Transverse colon (tissue), 4 donors: ENCODE data around the gene RPL5. TPM values are rescaled to one million over a fixed set of nuclear protein-coding genes. Genes with fewer than 3 reads are reported as not detected.

Source experiments
- DNase-seq: peaks from one replicate; pipeline ENCODE4 v3.0.0-alpha.2; 2019
- H3K27ac ChIP-seq, 4 donors: fragments of 200-600 bp; sonication (generic); 2 replicates each; pipeline ENCODE4 v1.5.1; 2016 to 2018; ENCODE audit warnings: inconsistent platforms in 4 of 4
- H3K27me3 ChIP-seq: fragments of 200-600 bp; sonication (generic); 2 replicates; pipeline ENCODE4 v1.5.1; 2017; ENCODE audit warnings: inconsistent platforms
- H3K36me3 ChIP-seq, 4 donors: fragments of 200-600 bp; sonication (generic); 2 replicates each; pipeline ENCODE4 v1.5.1; 2017 to 2019; ENCODE audit warnings: inconsistent platforms in 4 of 4
- H3K4me1 ChIP-seq, 4 donors: fragments of 200-600 bp; sonication (generic); 2 replicates each; pipeline ENCODE4 v1.5.1; 2017 to 2020; ENCODE audit warnings: inconsistent platforms in 4 of 4
- H3K4me3 ChIP-seq, 4 donors: fragments of 200-600 bp; sonication (generic); 1 replicate in 1 of 4; 2 replicates in 3 of 4; pipeline versions ENCODE4 v1.5.1 to v1.6.1; 2017 to 2019; ENCODE audit warnings: inconsistent platforms in 4 of 4
- H3K9me3 ChIP-seq, 2 donors: fragments of 200-600 bp; sonication (generic); 2 replicates each; pipeline ENCODE4 v1.5.1; 2017 to 2019; ENCODE audit warnings: inconsistent platforms in 2 of 2
- EP300 ChIP-seq: sonication (generic); formaldehyde crosslinking; IDR thresholded peaks from one replicate; pipeline ENCODE4 v1.6.1; 2017; ENCODE audit warnings: antibody characterized with exemption, low read depth
- POLR2A ChIP-seq: fragments of 450-650 bp; IDR thresholded peaks from one replicate; pipeline ENCODE4 v1.6.1; 2016; ENCODE audit warnings: antibody characterized with exemption, mild to moderate bottlenecking, moderate library complexity
- POLR2AphosphoS5 ChIP-seq, 3 donors: sonication (generic); formaldehyde crosslinking; IDR thresholded peaks; one replicate each; pipeline ENCODE4 v1.6.1; 2016; ENCODE audit warnings: antibody characterized with exemption in 3 of 3
- WGBS, 2 donors: methylation state at CpG; one replicate each; pipeline ENCODE4 v1.1.5; 2018; ENCODE audit warnings: low coverage in 1 of 2; 5-methylcytosine and 5-hydroxymethylcytosine counted together
- in situ Hi-C, 4 donors: fragments of 200-750 bp; cut with MboI; loops; one replicate each; pipeline versions ENCODE4 v1.15.0 to v1.15.1; 2017; ENCODE audit warnings: low sequenced_read_pairs in 3 of 4, low pct_ligation_motif_present in 1 of 4, low pct_unique_long_range_greater_than_20kb in 1 of 4
- intact Hi-C: fragments of 100-400 bp; cut with DNase I; formaldehyde crosslinking; loops from one replicate; pipeline ENCODE4 v1.15.1; 2023; ENCODE audit warnings: low total_unique reads
- total RNA-seq, 4 donors: library from RNA; depleted of rRNA; stranded (reverse); fragments of >200 nt; gene quantifications; one replicate each; pipeline ENCODE4 v1.1.0, GENCODE V29; 2016
- TF ChIP-seq, protein P1 (sequence below), 5 experiments: fragments of 200-600 bp in 3 of 5; fragments of 450-650 bp in 2 of 5; sonication (generic) in 3 of 5; IDR thresholded peaks; 1 replicate in 2 of 5; 2 replicates in 3 of 5; pipeline ENCODE4 v1.5.1; 2016 to 2017; ENCODE audit warnings: antibody characterized with exemption in 5 of 5, inconsistent platforms in 3 of 5, mild to moderate bottlenecking in 2 of 5, moderate library complexity in 1 of 5

RPL5 gene
- total RNA-seq, 4 donors from 2014 or later = 360 to 1,369 (median 1,157) TPM

DNA sequence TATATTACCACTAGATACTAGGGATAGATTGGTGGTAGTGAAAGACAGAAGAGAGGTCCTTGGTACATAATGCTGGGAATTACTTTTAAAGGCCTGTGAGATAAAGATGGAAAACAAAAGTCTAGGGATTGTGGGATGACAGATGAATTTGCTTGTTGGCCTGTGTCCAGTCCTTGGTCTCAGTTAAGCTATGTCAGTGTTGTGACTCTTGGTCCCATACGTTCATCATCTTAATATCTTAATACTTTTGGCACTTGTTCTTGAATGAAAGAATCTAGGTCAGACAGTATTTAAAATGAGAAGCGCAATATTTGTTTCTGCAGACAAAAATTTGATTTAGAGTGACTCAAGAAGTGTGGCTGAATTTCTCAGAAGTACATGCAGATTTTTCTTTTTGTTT, 7.6 kb downstream of the RPL5 start:
- Histone ChIP-seq H3K9me3 (no peaks in the 10 kb centered on the region), H3K27ac (no peak overlapping the region), H3K36me3 (peaks cover 0 to 69% (median 26%) of the 10 kb centered on the region in 4 donors), H3K27me3 (no peaks in the 10 kb centered on the region), H3K4me1 (peaks cover 4 to 57% (median 14%) of the 10 kb centered on the region in 4 donors), H3K4me3 (no peak overlapping the region)
- TF ChIP-seq EP300 (no peak), POLR2AphosphoS5 (IDR thresholded peaks at IDR 0.05) (no peak), POLR2A (no peak)
- intact Hi-C loops = no loop called here
- DNase-seq = no peak
- WGBS, 2 donors = 55 to 71% methylated on average over 2 of the region's 2 CpGs
- in situ Hi-C loops = no loop called here

DNA sequence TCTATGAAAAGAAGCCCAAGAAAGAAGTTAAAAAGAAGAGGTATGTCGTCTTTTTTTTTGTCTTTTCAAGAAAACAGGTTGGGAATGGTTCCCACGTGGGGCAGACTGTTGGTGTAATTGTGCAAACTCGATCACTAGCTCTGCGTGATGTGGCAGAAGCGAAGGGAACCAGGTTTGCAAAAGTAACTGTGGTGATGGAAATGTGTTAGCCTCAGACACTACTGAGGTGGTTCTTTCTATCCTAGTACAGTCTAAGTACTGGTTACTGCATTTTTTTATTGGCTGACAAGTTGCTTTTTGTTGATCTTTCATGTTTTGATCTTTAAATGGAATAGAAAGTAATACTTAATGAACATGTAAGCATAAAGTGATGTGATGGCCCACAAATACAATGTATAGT, 8.8 kb downstream of the RPL5 start:
- H3K27ac ChIP-seq = no peak overlapping the region
- DNase-seq = no peak
- in situ Hi-C loops = no loop called here
- peaks cover 0 to 69% (median 23%) of the 10 kb centered on the region in 4 donors for H3K36me3 ChIP-seq
- H3K4me3 ChIP-seq = no peak overlapping the region
- H3K27me3 ChIP-seq = no peaks in the 10 kb centered on the region
- intact Hi-C loops = no loop called here
- no peak for TF ChIP-seq POLR2AphosphoS5 (IDR thresholded peaks at IDR 0.05)
- WGBS, 2 donors = 51 to 57% methylated on average over 5 of the region's 5 CpGs
- H3K9me3 ChIP-seq = no peaks in the 10 kb centered on the region
- peaks cover 0 to 46% (median 6%) of the 10 kb centered on the region in 4 donors for H3K4me1 ChIP-seq

DNA sequence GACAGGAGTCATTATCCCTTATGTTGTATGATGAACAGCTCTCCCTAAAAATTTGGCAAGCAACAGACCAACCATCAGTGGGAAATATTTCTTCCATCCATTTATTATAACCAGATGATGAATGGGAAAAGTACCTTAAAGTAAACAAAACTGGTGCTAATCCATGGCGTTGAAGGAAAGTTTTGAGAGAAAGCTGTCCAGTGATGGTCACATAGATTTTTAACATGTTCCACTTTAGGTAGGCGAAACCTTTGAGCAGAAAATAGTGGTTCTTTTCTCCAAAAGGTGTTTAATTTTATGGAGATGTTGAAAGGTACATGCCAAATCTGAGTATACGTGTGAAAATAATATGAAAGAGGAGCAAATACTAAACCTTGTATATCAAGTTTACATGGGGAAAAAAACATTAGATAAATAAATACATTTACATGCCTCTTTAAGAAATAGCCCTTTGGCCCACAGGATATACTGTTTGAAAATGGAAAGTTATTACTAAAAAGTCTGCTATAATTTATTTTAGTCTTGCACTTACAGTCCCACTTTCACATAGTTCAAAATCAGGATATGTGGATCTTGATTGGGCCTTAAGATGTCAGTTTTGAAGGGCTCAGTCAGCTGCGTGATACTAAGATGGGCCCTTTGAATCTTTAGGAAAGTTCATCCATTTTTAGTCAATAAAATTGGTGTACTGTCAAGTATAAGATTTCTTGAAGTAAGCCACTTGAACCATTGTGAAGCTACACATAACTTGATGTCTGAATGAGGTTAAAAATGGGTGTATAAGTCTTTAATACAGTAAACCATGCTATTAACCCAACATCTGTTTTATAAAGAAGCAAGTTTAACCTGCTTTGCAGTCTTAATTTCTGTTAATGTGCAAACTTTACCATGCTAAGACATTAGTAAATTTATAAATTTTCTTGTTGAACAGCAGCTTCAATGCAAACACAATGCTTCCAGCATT, 10.5 kb downstream of the RPL5 start:
- in situ Hi-C loops (no loop called here), intact Hi-C loops (no loop called here)
- no peak overlapping the region for H3K27ac ChIP-seq
- 70 to 76% methylated on average over 4 of the region's 4 CpGs for WGBS, 2 donors
- no peaks in the 10 kb centered on the region for H3K27me3 ChIP-seq
- no peaks in the 10 kb centered on the region for H3K9me3 ChIP-seq
- H3K4me3 ChIP-seq = no peak overlapping the region
- H3K4me1 ChIP-seq = peaks cover 0 to 29% (median 2%) of the 10 kb centered on the region in 4 donors
- peaks cover 0 to 57% (median 19%) of the 10 kb centered on the region in 4 donors for H3K36me3 ChIP-seq
- DNase-seq = no peak
- TF ChIP-seq EP300 (no peak), POLR2AphosphoS5 (IDR thresholded peaks at IDR 0.05) (no peak), POLR2A (no peak)
- TF ChIP-seq, protein P1, sequence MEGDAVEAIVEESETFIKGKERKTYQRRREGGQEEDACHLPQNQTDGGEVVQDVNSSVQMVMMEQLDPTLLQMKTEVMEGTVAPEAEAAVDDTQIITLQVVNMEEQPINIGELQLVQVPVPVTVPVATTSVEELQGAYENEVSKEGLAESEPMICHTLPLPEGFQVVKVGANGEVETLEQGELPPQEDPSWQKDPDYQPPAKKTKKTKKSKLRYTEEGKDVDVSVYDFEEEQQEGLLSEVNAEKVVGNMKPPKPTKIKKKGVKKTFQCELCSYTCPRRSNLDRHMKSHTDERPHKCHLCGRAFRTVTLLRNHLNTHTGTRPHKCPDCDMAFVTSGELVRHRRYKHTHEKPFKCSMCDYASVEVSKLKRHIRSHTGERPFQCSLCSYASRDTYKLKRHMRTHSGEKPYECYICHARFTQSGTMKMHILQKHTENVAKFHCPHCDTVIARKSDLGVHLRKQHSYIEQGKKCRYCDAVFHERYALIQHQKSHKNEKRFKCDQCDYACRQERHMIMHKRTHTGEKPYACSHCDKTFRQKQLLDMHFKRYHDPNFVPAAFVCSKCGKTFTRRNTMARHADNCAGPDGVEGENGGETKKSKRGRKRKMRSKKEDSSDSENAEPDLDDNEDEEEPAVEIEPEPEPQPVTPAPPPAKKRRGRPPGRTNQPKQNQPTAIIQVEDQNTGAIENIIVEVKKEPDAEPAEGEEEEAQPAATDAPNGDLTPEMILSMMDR (IDR thresholded peaks at IDR 0.05) = no peak

DNA sequence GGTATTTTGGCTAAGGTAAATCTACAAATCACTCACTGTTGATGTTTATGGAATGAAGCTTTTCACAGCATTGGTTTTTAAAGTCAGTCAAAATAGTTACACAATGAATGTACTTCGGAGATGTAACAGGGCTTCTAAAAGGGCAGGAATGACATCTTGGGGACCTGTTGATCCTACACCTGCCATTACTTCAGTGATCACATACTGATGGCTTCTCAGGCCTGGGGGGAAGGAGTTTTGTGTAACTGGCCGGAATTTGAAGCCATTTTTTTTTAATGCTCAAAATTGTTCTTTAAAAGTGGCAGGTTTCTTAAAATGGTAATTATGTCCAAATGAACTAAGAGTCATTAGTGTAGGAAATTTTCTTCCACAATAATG, 11.2 kb downstream of the RPL5 start:
- intact Hi-C loops = no loop called here
- H3K4me3 ChIP-seq = no peak overlapping the region
- in situ Hi-C loops = no loop called here
- H3K27me3 ChIP-seq = no peaks in the 10 kb centered on the region
- no peak for DNase-seq
- peaks cover 0 to 23% (median 3%) of the 10 kb centered on the region in 4 donors for H3K4me1 ChIP-seq
- WGBS, 2 donors = 43 to 50% methylated on average over 2 of the region's 2 CpGs
- H3K9me3 ChIP-seq = no peaks in the 10 kb centered on the region
- TF ChIP-seq POLR2AphosphoS5 (IDR thresholded peaks at IDR 0.05) = no peak
- no peak for TF ChIP-seq POLR2A
- TF ChIP-seq EP300 = no peak
- TF ChIP-seq, protein P1 (IDR thresholded peaks at IDR 0.05) = no peak
- peaks cover 0 to 50% (median 17%) of the 10 kb centered on the region in 4 donors for H3K36me3 ChIP-seq
- H3K27ac ChIP-seq = no peak overlapping the region
